GM12874 (cell line): Measurements from ENCODE around the gene ARHGAP21.

Source experiments
- TF ChIP-seq, protein P1 (sequence below): IDR thresholded peaks from 2 replicates; pipeline ENCODE4 v1.5.1; 2011; ENCODE audit warnings: low read depth, mild to moderate bottlenecking, control low read depth, low read length, moderate library complexity; ENCODE audit not compliant: insufficient read depth

ARHGAP21 gene

GRCh38 chr10:24726626-24727025 is 2.9 kb upstream of the ARHGAP21 start:
- TF ChIP-seq, protein P1, sequence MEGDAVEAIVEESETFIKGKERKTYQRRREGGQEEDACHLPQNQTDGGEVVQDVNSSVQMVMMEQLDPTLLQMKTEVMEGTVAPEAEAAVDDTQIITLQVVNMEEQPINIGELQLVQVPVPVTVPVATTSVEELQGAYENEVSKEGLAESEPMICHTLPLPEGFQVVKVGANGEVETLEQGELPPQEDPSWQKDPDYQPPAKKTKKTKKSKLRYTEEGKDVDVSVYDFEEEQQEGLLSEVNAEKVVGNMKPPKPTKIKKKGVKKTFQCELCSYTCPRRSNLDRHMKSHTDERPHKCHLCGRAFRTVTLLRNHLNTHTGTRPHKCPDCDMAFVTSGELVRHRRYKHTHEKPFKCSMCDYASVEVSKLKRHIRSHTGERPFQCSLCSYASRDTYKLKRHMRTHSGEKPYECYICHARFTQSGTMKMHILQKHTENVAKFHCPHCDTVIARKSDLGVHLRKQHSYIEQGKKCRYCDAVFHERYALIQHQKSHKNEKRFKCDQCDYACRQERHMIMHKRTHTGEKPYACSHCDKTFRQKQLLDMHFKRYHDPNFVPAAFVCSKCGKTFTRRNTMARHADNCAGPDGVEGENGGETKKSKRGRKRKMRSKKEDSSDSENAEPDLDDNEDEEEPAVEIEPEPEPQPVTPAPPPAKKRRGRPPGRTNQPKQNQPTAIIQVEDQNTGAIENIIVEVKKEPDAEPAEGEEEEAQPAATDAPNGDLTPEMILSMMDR = no peak

- TF ChIP-seq, protein P1 = no peak
Measured at GRCh38 chr10:24724381-24725228, 918 bp upstream of the ARHGAP21 start.

DNA sequence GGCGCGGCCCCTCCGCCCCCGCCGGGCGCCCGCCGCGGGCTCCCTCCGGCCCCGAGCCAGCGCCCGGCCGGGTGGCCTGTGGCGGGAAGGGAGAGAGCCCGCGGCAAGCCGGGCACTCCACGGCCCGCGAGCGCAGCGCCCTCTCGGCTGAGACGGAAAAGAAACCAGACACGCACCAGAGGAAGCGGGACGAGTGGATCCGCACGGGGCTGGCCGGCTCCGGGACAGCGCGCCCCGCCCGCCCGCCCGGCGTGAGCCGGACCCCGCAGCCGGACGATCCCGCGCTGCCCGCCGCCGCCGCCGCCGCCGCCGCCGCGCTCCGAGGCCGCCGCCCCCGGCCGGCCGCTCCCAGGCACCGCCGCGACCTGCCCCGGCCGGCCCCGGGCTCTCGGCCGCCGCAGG is 300 bp downstream of the ARHGAP21 start:
- TF ChIP-seq, protein P1 = no peak

- TF ChIP-seq, protein P1 = no peak
Measured at GRCh38 chr10:24722676-24723385, 856 bp downstream of the ARHGAP21 start.

DNA sequence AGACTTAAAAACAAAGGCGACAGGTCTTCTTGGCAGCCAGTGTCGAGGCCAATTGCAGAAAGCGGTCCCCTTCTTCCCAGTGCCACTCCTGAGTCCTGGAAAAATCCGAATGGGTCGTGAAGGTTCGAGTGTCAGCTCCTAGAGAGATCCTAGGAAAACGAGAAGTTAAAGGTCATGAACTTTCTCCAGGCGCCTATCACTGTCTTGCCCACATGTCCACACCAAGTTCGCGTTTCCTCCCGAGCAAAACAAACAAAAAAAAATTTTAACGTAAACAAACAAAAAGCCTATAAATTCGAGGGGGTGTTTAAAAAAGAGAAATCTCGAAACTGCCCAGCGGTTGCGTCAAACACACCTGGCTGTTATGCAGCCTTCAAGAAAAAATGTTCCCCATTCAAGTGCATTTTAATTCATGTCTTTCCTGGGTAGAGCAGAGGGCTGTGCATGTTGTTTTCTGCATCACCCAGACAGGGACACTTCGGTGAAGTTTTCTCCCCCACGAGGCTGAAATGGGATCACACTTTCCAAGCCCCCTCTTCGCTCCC is 1.5 kb downstream of the ARHGAP21 start:
- TF ChIP-seq, protein P1 = no peak

- TF ChIP-seq, protein P1 = no peak
Measured at GRCh38 chr10:24721229-24722106, 2.2 kb downstream of the ARHGAP21 start.
